ENCODE data around the gene SCN7A. TPM values are rescaled to one million over a fixed set of nuclear protein-coding genes. Genes with fewer than 3 reads are reported as not detected.
"Not testable (repeated sequence)": the region's sequence is repeated elsewhere in the genome, so short reads cannot be mapped to it uniquely, and the experiment has no call there.

The SCN7A gene
- total RNA-seq, 2 experiments from 2014 or later, result not detected

GRCh38 chr2:166485558-166486178 is 8.4 kb downstream of the SCN7A start:
- Mint-ChIP-seq H3K4me1 (no peaks in the 10 kb centered on the region), H3K27me3 (no peaks in the 10 kb centered on the region), H3K9me3 (no peaks in the 10 kb centered on the region), H3K27ac (no peak overlapping the region), H3K4me3 (no peak overlapping the region), H3K36me3 (ENCODE audit: low read depth) (no peaks in the 10 kb centered on the region)
- POLR2A ChIA-PET, result no interaction called here
- CTCF ChIA-PET, result interaction anchor here (1.0 kb wide), 1 partner anchor 16 kb away, joined by 4 read pairs; no protein-coding TSS in a partner anchor
- DNase-seq, result no peak

- Mint-ChIP-seq H3K36me3 (ENCODE audit: low read depth) (no peaks in the 10 kb centered on the region), H3K4me1 (no peaks in the 10 kb centered on the region), H3K4me3 (no peak overlapping the region), H3K9me3 (no peaks in the 10 kb centered on the region), H3K27me3 (no peaks in the 10 kb centered on the region), H3K27ac (no peak overlapping the region)
- no peak for DNase-seq
- ChIA-PET CTCF (no interaction called here), POLR2A (no interaction called here)
Observed at GRCh38 chr2:166472332-166472731, 21.7 kb downstream of the SCN7A start.

DNA sequence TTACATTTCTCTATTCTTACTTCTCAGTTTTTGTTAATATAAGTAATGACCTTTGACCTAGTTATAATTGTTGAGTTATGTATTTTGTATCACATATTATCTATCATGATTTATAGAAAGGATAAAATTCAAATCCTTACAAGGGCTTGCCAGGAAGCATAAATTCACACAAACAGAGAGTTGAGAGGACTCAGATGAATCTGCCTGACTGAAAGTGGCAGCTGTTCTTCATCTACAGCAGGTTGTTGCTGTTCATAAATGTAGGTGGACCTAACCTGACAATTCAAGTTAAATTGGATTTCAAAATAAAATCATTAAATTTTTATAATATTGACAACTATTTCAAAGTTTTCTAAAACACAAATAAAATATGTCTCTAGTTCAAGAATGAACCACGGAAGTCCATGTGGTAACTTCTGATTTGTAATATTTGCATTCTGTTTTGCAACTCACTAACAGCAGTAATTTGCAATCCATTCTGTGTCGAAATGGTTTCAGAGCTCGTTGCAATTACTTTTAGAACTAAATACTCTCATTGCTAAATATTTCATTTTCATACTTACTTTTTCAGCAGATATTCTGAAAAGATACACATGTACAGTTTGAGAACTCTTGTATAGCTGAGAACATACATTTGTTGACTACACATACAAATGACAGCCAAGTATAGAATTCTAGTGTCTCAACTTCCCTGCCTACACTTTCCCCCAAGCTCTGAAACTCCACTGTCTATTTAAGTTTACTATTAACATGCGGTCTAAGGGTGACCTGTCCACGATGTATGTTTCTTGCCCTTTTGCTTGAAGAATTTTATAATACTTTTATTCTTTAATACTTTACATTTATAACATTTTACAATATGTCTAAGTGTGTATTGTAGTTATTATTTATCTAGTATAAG is 25.7 kb downstream of the SCN7A start:
- Mint-ChIP-seq H3K27ac (no peak overlapping the region), H3K9me3 (no peaks in the 10 kb centered on the region), H3K4me1 (no peaks in the 10 kb centered on the region), H3K4me3 (no peak overlapping the region), H3K36me3 (ENCODE audit: low read depth) (no peaks in the 10 kb centered on the region), H3K27me3 (no peaks in the 10 kb centered on the region)
- ChIA-PET POLR2A (no interaction called here), CTCF (interaction anchor here (0.5 to 1.6 kb wide), 2 partner anchors 18 to 93 kb away, joined by 4 read pairs; no protein-coding TSS in a partner anchor)
- DNase-seq, result no peak

DNA sequence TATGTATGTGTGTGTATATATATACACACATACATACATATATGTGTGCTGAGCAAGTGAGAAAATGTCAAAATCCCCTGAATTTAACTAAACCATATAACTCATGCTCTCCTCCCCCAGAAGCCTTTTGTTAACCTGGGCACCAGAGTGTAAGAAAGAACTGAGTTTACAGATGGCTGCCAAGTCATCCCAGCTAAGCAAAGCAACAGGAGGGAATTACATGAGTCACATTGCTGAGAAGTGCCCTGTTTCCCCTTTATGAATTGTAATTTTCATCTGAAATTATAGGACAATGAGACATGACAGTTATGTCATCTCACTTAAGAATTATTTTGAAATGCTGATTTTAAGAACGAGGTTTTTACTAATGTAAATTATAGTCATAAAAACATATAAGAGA is 29.9 kb downstream of the SCN7A start:
- H3K27me3 Mint-ChIP-seq, result no peaks in the 10 kb centered on the region
- POLR2A ChIA-PET, result no interaction called here
- H3K27ac Mint-ChIP-seq, result no peak overlapping the region
- H3K4me3 Mint-ChIP-seq, result no peak overlapping the region
- no peaks in the 10 kb centered on the region for H3K36me3 Mint-ChIP-seq (ENCODE audit: low read depth)
- DNase-seq, result no peak
- no peaks in the 10 kb centered on the region for H3K4me1 Mint-ChIP-seq
- CTCF ChIA-PET, result no interaction called here
- no peaks in the 10 kb centered on the region for H3K9me3 Mint-ChIP-seq

DNA sequence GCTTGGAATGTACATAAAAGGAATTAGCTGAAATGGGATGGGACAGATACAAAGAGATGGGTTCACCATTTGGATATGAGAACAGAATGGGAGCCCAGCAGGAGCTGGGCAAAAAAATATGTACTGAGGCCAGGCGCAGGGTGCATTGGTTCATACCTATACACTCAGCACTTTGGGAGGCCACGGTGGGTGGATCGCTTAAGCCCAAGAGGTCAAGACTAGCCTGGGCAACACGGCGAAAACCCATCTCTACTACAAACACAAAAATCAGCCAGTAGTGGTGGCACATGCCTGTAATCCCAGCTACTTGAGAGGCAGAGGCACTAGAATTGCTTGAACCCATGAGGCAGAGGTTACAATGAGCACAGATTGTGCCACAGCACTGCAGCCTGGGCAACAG is 30.4 kb downstream of the SCN7A start:
- POLR2A ChIA-PET, result no interaction called here
- no peaks in the 10 kb centered on the region for H3K36me3 Mint-ChIP-seq (ENCODE audit: low read depth)
- H3K4me3 Mint-ChIP-seq, result no peak overlapping the region
- CTCF ChIA-PET, result no interaction called here
- no peaks in the 10 kb centered on the region for H3K9me3 Mint-ChIP-seq
- no peaks in the 10 kb centered on the region for H3K4me1 Mint-ChIP-seq
- H3K27me3 Mint-ChIP-seq, result no peaks in the 10 kb centered on the region
- no peak for DNase-seq
- H3K27ac Mint-ChIP-seq, result no peak overlapping the region

GRCh38 chr2:166458674-166459073 is 35.4 kb downstream of the SCN7A start:
- DNase-seq, result no peak
- CTCF ChIA-PET, result no interaction called here
- Mint-ChIP-seq H3K27ac (no peak overlapping the region), H3K36me3 (ENCODE audit: low read depth) (no peaks in the 10 kb centered on the region), H3K27me3 (no peaks in the 10 kb centered on the region), H3K9me3 (no peaks in the 10 kb centered on the region), H3K4me3 (no peak overlapping the region), H3K4me1 (no peaks in the 10 kb centered on the region)
- POLR2A ChIA-PET, result no interaction called here

DNA sequence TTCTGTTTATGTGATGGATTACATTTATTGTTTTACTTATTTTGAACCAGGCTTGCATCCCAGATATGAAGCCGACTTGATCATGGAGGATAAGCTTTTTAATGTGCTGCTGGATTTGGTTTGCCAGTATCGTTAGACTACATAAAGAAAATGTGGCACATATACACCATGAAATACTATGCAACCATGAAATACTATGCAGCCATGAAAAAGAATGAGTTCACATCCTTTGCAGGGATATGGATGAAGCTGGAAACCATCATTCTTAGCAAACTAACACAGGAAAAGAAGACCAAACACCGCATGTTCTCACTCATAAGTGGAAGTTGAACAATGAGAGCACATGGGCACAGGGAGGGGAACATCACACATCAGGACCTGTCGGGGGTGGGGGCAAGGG is 38.2 kb downstream of the SCN7A start:
- DNase-seq; H3K4me1 Mint-ChIP-seq; POLR2A ChIA-PET; H3K27ac Mint-ChIP-seq; CTCF ChIA-PET; H3K27me3 Mint-ChIP-seq; H3K36me3 Mint-ChIP-seq (ENCODE audit: low read depth); H3K9me3 Mint-ChIP-seq; H3K4me3 Mint-ChIP-seq: not testable (repeated sequence)

GRCh38 chr2:166454006-166454595 is 39.9 kb downstream of the SCN7A start:
- no peak overlapping the region for H3K4me3 Mint-ChIP-seq
- H3K27me3 Mint-ChIP-seq, result no peaks in the 10 kb centered on the region
- no peaks in the 10 kb centered on the region for H3K9me3 Mint-ChIP-seq
- ChIA-PET CTCF (no interaction called here), POLR2A (no interaction called here)
- no peaks in the 10 kb centered on the region for H3K4me1 Mint-ChIP-seq
- H3K36me3 Mint-ChIP-seq (ENCODE audit: low read depth), result no peaks in the 10 kb centered on the region
- no peak for DNase-seq
- H3K27ac Mint-ChIP-seq, result no peak overlapping the region

DNA sequence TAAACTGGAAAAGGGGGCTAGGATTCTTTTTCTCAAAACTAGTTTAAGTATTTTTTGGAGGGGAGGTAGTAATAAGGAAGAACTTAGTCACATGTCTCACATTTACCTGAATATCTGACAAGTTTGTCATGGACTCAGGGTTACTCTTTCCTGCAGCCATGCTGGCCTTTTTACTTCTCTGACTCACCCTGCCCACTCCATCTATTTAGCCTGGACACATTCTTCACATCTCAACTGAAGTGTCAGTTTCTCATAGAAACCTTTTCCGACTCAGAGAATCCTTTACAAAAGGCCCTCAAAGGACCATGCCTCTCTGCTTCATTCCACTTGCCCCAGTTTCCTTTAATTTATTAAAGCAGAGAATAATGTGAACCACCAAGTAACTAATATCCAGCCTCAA is 42.6 kb downstream of the SCN7A start:
- POLR2A ChIA-PET, result no interaction called here
- Mint-ChIP-seq H3K4me1 (no peaks in the 10 kb centered on the region), H3K27me3 (no peaks in the 10 kb centered on the region), H3K4me3 (no peak overlapping the region), H3K9me3 (no peaks in the 10 kb centered on the region), H3K27ac (no peak overlapping the region), H3K36me3 (ENCODE audit: low read depth) (no peaks in the 10 kb centered on the region)
- DNase-seq, result no peak
- CTCF ChIA-PET, result no interaction called here

- CTCF ChIA-PET, result no interaction called here
- DNase-seq, result no peak
- no peak overlapping the region for H3K4me3 Mint-ChIP-seq
- H3K4me1 Mint-ChIP-seq, result no peaks in the 10 kb centered on the region
- H3K27me3 Mint-ChIP-seq, result no peaks in the 10 kb centered on the region
- no peaks in the 10 kb centered on the region for H3K9me3 Mint-ChIP-seq
- POLR2A ChIA-PET, result no interaction called here
- no peaks in the 10 kb centered on the region for H3K36me3 Mint-ChIP-seq (ENCODE audit: low read depth)
- H3K27ac Mint-ChIP-seq, result no peak overlapping the region
Observed at GRCh38 chr2:166449439-166449838, 44.6 kb downstream of the SCN7A start.

- Mint-ChIP-seq H3K9me3 (no peaks in the 10 kb centered on the region), H3K36me3 (ENCODE audit: low read depth) (no peaks in the 10 kb centered on the region), H3K27ac (no peak overlapping the region), H3K27me3 (no peaks in the 10 kb centered on the region), H3K4me1 (no peaks in the 10 kb centered on the region), H3K4me3 (no peak overlapping the region)
- DNase-seq, result no peak
- ChIA-PET POLR2A (no interaction called here), CTCF (no interaction called here)
Observed at GRCh38 chr2:166448106-166448505, 45.9 kb downstream of the SCN7A start.

DNA sequence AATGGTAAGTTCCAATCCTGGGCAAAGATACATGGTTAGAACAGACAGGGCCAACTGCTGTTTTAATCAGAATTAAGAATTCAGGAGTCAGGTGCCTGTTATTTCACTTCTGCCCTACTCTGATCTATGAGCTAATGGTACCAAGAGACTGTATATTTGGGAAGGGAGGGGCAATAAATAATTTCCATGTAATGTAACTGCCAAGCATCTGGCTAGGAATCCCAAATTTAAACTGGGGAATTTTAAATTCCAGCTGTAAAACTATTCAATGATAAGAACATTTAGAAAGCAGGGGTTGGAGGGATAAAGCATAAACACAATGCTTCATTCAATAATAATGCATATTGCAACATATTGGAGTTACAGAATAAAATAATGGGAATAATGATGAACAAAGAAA is 49.7 kb downstream of the SCN7A start:
- ChIA-PET CTCF (no interaction called here), POLR2A (no interaction called here)
- Mint-ChIP-seq H3K27ac (no peak overlapping the region), H3K4me3 (no peak overlapping the region), H3K9me3 (no peaks in the 10 kb centered on the region), H3K36me3 (ENCODE audit: low read depth) (no peaks in the 10 kb centered on the region), H3K4me1 (no peaks in the 10 kb centered on the region), H3K27me3 (no peaks in the 10 kb centered on the region)
- DNase-seq, result no peak

DNA sequence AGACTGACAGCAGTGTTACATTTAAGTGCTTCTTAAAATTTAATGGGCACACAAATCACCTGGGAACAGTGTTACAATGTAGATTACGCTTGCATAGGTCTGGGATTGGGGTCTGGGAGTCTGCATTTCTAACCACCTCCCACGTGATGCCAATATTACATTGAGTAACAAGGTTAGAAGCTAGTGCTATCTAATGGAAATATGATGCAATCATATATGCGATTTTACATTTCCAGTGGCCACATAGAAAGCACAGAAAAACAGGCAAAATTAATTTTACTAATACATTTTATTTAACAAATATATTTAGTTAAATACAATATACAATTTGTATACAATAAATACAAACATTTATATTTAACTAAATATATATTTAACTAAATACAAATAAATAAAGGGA is 53.7 kb downstream of the SCN7A start:
- CTCF ChIA-PET, result no interaction called here
- Mint-ChIP-seq H3K4me3 (no peak overlapping the region), H3K9me3 (no peaks in the 10 kb centered on the region), H3K27me3 (no peaks in the 10 kb centered on the region), H3K4me1 (no peaks in the 10 kb centered on the region), H3K27ac (no peak overlapping the region), H3K36me3 (ENCODE audit: low read depth) (no peaks in the 10 kb centered on the region)
- no peak for DNase-seq
- POLR2A ChIA-PET, result no interaction called here
